CD4-positive, alpha-beta T cell treated with Interleukin-15 for 1 hour (primary cell): ENCODE measurements around the gene FKBP1A.
"Not testable (repeated sequence)": the region's sequence is repeated elsewhere in the genome, so short reads cannot be mapped to it uniquely, and the experiment has no call there.

ENCODE experiments used
- DNase-seq: peaks from one replicate; pipeline ENCODE4 v3.0.0-alpha.2; 2020

The FKBP1A gene

GRCh38 chr20:1362484-1362883 lies 30.4 kb downstream of the FKBP1A start:
- no peak for DNase-seq

- DNase-seq: no peak
These were observed 32.6 kb downstream of the FKBP1A start for GRCh38 chr20:1360094-1360846.

GRCh38 chr20:1357921-1358671 lies 34.8 kb downstream of the FKBP1A start:
- DNase-seq: no peak

- DNase-seq: no peak
These were observed 38.9 kb downstream of the FKBP1A start for GRCh38 chr20:1353956-1354355.

- no peak for DNase-seq
These were observed 46.4 kb downstream of the FKBP1A start for GRCh38 chr20:1346315-1346969.

- DNase-seq: no peak
These were observed 47.1 kb downstream of the FKBP1A start for GRCh38 chr20:1345756-1346093.

GRCh38 chr20:1345030-1345755 lies 47.7 kb downstream of the FKBP1A start:
- no peak for DNase-seq

GRCh38 chr20:1343446-1344124 lies 49.3 kb downstream of the FKBP1A start:
- DNase-seq: not testable (repeated sequence)

- DNase-seq: no peak
These were observed 51.1 kb downstream of the FKBP1A start for GRCh38 chr20:1341561-1342265.

- DNase-seq: no peak
These were observed 54.1 kb downstream of the FKBP1A start for GRCh38 chr20:1338801-1339200.

GRCh38 chr20:1338096-1338495 lies 54.8 kb downstream of the FKBP1A start:
- DNase-seq: no peak

GRCh38 chr20:1337441-1337840 lies 55.4 kb downstream of the FKBP1A start:
- no peak for DNase-seq

- no peak for DNase-seq
These were observed 56.0 kb downstream of the FKBP1A start for GRCh38 chr20:1336699-1337367.

GRCh38 chr20:1335961-1336698 lies 56.7 kb downstream of the FKBP1A start:
- no peak for DNase-seq

GRCh38 chr20:1334761-1335160 lies 58.1 kb downstream of the FKBP1A start:
- no peak for DNase-seq

GRCh38 chr20:1334370-1334731 lies 58.5 kb downstream of the FKBP1A start:
- no peak for DNase-seq

- no peak for DNase-seq
These were observed 59.1 kb downstream of the FKBP1A start for GRCh38 chr20:1333462-1334369.

GRCh38 chr20:1332749-1333300 lies 60.0 kb downstream of the FKBP1A start:
- DNase-seq: no peak

- no peak for DNase-seq
These were observed 60.9 kb downstream of the FKBP1A start for GRCh38 chr20:1331801-1332453.
